HG02884 (cell line): ENCODE results near the gene TRUB1.
"Not testable (repeated sequence)": the region's sequence is repeated elsewhere in the genome, so short reads cannot be mapped to it uniquely, and the experiment has no call there.

Source experiments
- ATAC-seq: cut with Tn5 transposase; IDR thresholded peaks from one replicate; pipeline ENCODE4 v1.9.1; 2021; ENCODE audit warnings: mild to moderate bottlenecking, moderate library complexity; ENCODE audit not compliant: unreplicated experiment

The TRUB1 gene

GRCh38 chr10:114923551-114923950 lies 14.4 kb upstream of the TRUB1 start:
- ATAC-seq, result no peak

- ATAC-seq, result peak; percentile 97
These were observed 12.1 kb upstream of the TRUB1 start for GRCh38 chr10:114925587-114926586.

- no peak for ATAC-seq
These were observed 9.2 kb upstream of the TRUB1 start for GRCh38 chr10:114928818-114929217.

GRCh38 chr10:114930320-114930719 lies 7.7 kb upstream of the TRUB1 start:
- no peak for ATAC-seq

- ATAC-seq, result no peak
These were observed 6.8 kb upstream of the TRUB1 start for GRCh38 chr10:114931072-114931679.

- no peak for ATAC-seq
These were observed 5.8 kb upstream of the TRUB1 start for GRCh38 chr10:114932225-114932624.

GRCh38 chr10:114932945-114933344 lies 5.0 kb upstream of the TRUB1 start:
- no peak for ATAC-seq

- ATAC-seq, result no peak
These were observed 4.4 kb upstream of the TRUB1 start for GRCh38 chr10:114933588-114933987.

GRCh38 chr10:114933995-114934394 lies 4.0 kb upstream of the TRUB1 start:
- not testable (repeated sequence) for ATAC-seq

GRCh38 chr10:114938856-114939193 lies 830 bp downstream of the TRUB1 start:
- no peak for ATAC-seq

- no peak for ATAC-seq
These were observed 2.7 kb downstream of the TRUB1 start for GRCh38 chr10:114940735-114941134.

- no peak for ATAC-seq
These were observed 5.0 kb downstream of the TRUB1 start for GRCh38 chr10:114943000-114943399.

- ATAC-seq, result peak; percentile 73
These were observed 15.1 kb downstream of the TRUB1 start for GRCh38 chr10:114953047-114953446.

GRCh38 chr10:114955984-114956383 lies 18.0 kb downstream of the TRUB1 start:
- no peak for ATAC-seq

- no peak for ATAC-seq
These were observed 18.5 kb downstream of the TRUB1 start for GRCh38 chr10:114956466-114956865.

- ATAC-seq, result no peak
These were observed 19.1 kb downstream of the TRUB1 start for GRCh38 chr10:114957122-114957521.

GRCh38 chr10:114957673-114958072 lies 19.7 kb downstream of the TRUB1 start:
- ATAC-seq, result no peak

- ATAC-seq, result no peak
These were observed 24.4 kb downstream of the TRUB1 start for GRCh38 chr10:114962441-114962840.

- no peak for ATAC-seq
These were observed 25.9 kb downstream of the TRUB1 start for GRCh38 chr10:114963908-114964307.

- no peak for ATAC-seq
These were observed 29.1 kb downstream of the TRUB1 start for GRCh38 chr10:114967071-114967470.

- ATAC-seq, result no peak
These were observed 32.5 kb downstream of the TRUB1 start for GRCh38 chr10:114970515-114970914.

GRCh38 chr10:114973306-114973705 lies 35.3 kb downstream of the TRUB1 start:
- ATAC-seq, result no peak
